ENCODE measurements around the gene PPP1R1A.

- TF ChIP-seq CTCF (IDR thresholded peaks at IDR 0.05) (no peak), POLR2A (IDR thresholded peaks at IDR 0.05) (no peak), POLR2AphosphoS5 (IDR thresholded peaks at IDR 0.05; ENCODE audit: insufficient read depth in 1 of 2, low read depth in 1 of 2) (no peak)
Observed at GRCh38 chr12:54595471-54595870, 7.0 kb upstream of the PPP1R1A start.
